PC-9 (cell line): ENCODE data around the gene IST1. TPM values are rescaled to one million over a fixed set of nuclear protein-coding genes. Genes with fewer than 3 reads are reported as not detected.

Experiments
- BruUV-seq: library from RNA; stranded (reverse); fragments of 400-500 nt; replicated peaks from 2 replicates; lab custom pipeline; 2021; lab: Mats Ljungman, UMichigan
- CTCF ChIA-PET: fragments of 300-600 bp; sonication (Branson Sonifier 250); formaldehyde crosslinking; loops from one replicate; lab custom pipeline; 2022; ENCODE audit warnings: antibody characterized with exemption; lab: Charles Lee
- POLR2A ChIA-PET: fragments of 300-600 bp; sonication (Branson Sonifier 250); formaldehyde crosslinking; loops from one replicate; lab custom pipeline; 2022; ENCODE audit warnings: antibody characterized with exemption; ENCODE audit not compliant: unreplicated experiment; lab: Charles Lee
- DNase-seq, 2 experiments: peaks; one replicate each; pipeline versions ENCODE4 v3.0.0 to v3.0.0-alpha.2; 2015 to 2022; ENCODE audit warnings: mixed read lengths in 1 of 2
- H2AFZ ChIP-seq: fragments of 200-600 bp; sonication (generic); 2 replicates; pipeline ENCODE4 v1.8.1; 2017; ENCODE audit warnings: antibody characterized with exemption
- H3F3A ChIP-seq: fragments of 200-600 bp; sonication (generic); 2 replicates; pipeline ENCODE4 v1.8.1; 2017; ENCODE audit warnings: antibody characterized with exemption, mild to moderate bottlenecking, low read depth; ENCODE audit not compliant: insufficient read depth
- H3K27ac ChIP-seq: fragments of 200-600 bp; sonication (generic); 2 replicates; pipeline ENCODE4 v1.6.1; 2016; ENCODE audit warnings: mixed run types
- H3K27me3 ChIP-seq: fragments of 200-600 bp; sonication (generic); 2 replicates; pipeline ENCODE4 v1.6.1; 2016; ENCODE audit warnings: low read depth, mixed run types; ENCODE audit not compliant: insufficient read depth
- H3K36me3 ChIP-seq: fragments of 200-600 bp; sonication (generic); 2 replicates; pipeline ENCODE4 v1.6.1; 2016; ENCODE audit warnings: low read depth, mixed run types
- H3K4me1 ChIP-seq: fragments of 200-600 bp; sonication (generic); replicated peaks from 2 replicates; pipeline ENCODE4 v1.6.1; 2016; ENCODE audit warnings: mixed run types; ENCODE audit not compliant: insufficient read depth
- H3K4me2 ChIP-seq: fragments of 200-600 bp; sonication (generic); 2 replicates; pipeline ENCODE4 v1.6.1; 2017; ENCODE audit warnings: mixed run types
- H3K4me3 ChIP-seq: fragments of 200-600 bp; sonication (generic); 2 replicates; pipeline ENCODE4 v1.6.1; 2016; ENCODE audit warnings: mixed run types
- H3K79me2 ChIP-seq: fragments of 200-600 bp; sonication (generic); 2 replicates; pipeline ENCODE4 v1.6.1; 2017; ENCODE audit warnings: low read depth, mixed run types
- H3K9me2 ChIP-seq: fragments of 200-600 bp; sonication (generic); 2 replicates; pipeline ENCODE4 v1.8.1; 2017; ENCODE audit warnings: mild to moderate bottlenecking; ENCODE audit not compliant: insufficient read depth
- H3K9me3 ChIP-seq: fragments of 200-600 bp; sonication (generic); 2 replicates; pipeline ENCODE4 v1.8.1; 2016; ENCODE audit warnings: low read depth; ENCODE audit not compliant: insufficient read depth
- H4K20me1 ChIP-seq: fragments of 200-600 bp; sonication (generic); 2 replicates; pipeline ENCODE4 v1.8.1; 2017; ENCODE audit not compliant: insufficient read depth
- CTCF ChIP-seq: fragments of 200-600 bp; sonication (generic); conservative IDR thresholded peaks from 2 replicates; pipeline ENCODE4 v1.6.1; 2017; ENCODE audit warnings: mixed run types, antibody characterized with exemption, mild to moderate bottlenecking, moderate library complexity
- EZH2 ChIP-seq: fragments of 200-600 bp; sonication (generic); IDR thresholded peaks from 2 replicates; pipeline ENCODE4 v1.8.0; 2017; ENCODE audit warnings: antibody characterized with exemption, low read depth
- intact Hi-C: fragments of 100-400 bp; cut with micrococcal nuclease; formaldehyde crosslinking; loops from one replicate; pipeline ENCODE4 v1.10.0; 2022; ENCODE audit not compliant: unreplicated experiment
- total RNA-seq: library from RNA; stranded (reverse); gene quantifications from 2 replicates; pipeline ENCODE4 v1.2.3, GENCODE V29; 2021

IST1 gene
- total RNA-seq, 1 experiment from 2014 or later = 177 TPM

DNA sequence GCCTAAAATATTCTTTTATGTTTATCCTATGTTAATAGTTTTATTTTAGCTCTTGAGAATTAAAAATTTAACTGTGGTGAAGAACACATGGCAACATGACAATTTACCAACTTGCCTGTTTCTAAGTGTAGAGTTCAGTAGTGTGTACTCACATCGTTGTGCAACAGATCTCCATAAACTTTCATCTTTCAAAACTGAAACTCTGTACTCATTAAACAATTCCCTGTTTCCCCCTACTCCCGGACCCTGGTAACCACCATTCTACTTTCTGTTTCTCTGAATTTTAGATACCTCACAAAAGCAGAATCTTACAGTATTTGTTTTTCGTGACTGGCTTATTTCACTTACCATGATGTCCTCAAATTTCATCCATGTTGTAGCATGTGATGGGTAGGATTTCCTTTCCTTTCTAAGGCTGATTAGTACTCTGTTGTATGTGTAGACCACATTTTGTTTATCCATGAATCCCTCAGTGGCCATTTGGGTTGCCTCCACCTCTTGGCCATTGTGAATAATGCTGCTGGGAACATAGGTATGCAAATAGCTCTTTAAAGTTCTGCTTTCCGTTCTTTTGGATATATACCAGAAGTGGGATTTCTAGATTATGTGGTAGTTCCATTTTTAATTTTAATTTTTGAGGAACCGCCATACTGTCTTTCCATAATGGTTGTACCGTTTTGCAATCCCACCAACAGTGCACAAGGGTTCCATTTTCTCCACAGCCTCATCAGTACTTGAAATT is 17.4 kb downstream of the IST1 start:
- no peak for TF ChIP-seq EZH2
- no peak for TF ChIP-seq CTCF
- H3K36me3 ChIP-seq = peaks cover 23% of the 10 kb centered on the region
- ChIA-PET POLR2A (no interaction called here), CTCF (interaction anchor here (0.7 kb wide), 1 partner anchor 12 kb away, joined by 3 read pairs; no protein-coding TSS in a partner anchor)
- no TSS peak for BruUV-seq
- H3K9me3 ChIP-seq = no peaks in the 10 kb centered on the region
- H3K27me3 ChIP-seq = no peaks in the 10 kb centered on the region
- H3K4me1 ChIP-seq = no peaks in the 10 kb centered on the region
- H3K4me3 ChIP-seq = no peak overlapping the region
- no peak overlapping the region for H2AFZ ChIP-seq
- no peak overlapping the region for H3K27ac ChIP-seq
- no peak overlapping the region for H3K4me2 ChIP-seq
- intact Hi-C loops = no loop called here
- peaks cover 99% of the 10 kb centered on the region for H4K20me1 ChIP-seq
- no peak for DNase-seq
- H3K9me2 ChIP-seq = no peaks in the 10 kb centered on the region
- H3F3A ChIP-seq = peaks cover 12% of the 10 kb centered on the region; the same call in 1 of the 2 replicates
- peaks cover 100% of the 10 kb centered on the region for H3K79me2 ChIP-seq

GRCh38 chr16:71914802-71915201 is 19.5 kb downstream of the IST1 start:
- H3K36me3 ChIP-seq = peaks cover 42% of the 10 kb centered on the region
- no TSS peak for BruUV-seq

DNA sequence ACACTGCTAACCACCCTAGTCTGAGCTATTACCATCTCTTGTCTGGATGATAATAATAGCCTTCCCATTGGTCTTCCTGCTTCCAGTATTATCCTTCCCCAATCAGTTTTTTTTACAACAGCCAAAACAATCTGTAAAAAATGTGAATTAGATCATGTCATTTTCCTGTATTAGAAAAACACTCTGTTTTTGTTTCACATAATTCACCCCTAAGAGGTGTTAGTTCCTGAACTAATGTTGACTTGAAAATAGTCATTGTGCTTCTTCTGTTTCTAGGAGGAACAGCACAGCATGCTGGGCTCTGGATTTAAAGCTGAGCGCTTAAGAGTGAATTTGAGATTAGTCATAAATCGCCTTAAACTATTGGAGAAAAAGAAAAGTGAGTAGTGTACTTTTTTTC is 20.0 kb downstream of the IST1 start:
- H3K27ac ChIP-seq = no peak overlapping the region
- H3K79me2 ChIP-seq = peaks cover 93% of the 10 kb centered on the region
- intact Hi-C loops = no loop called here
- H3K4me2 ChIP-seq = no peak overlapping the region
- H3F3A ChIP-seq = peaks cover 16% of the 10 kb centered on the region; the same call in 1 of the 2 replicates
- DNase-seq = no peak
- CTCF ChIA-PET = no interaction called here
- POLR2A ChIA-PET = no interaction called here
- H4K20me1 ChIP-seq = peaks cover 78% of the 10 kb centered on the region
- no TSS peak for BruUV-seq
- H2AFZ ChIP-seq = no peak overlapping the region
- peaks cover 7% of the 10 kb centered on the region; the same call in 1 of the 2 replicates for H3K9me3 ChIP-seq
- no peaks in the 10 kb centered on the region for H3K4me1 ChIP-seq
- H3K4me3 ChIP-seq = no peak overlapping the region
- TF ChIP-seq EZH2 = no peak
- no peak for TF ChIP-seq CTCF
- peaks cover 47% of the 10 kb centered on the region for H3K36me3 ChIP-seq
- H3K9me2 ChIP-seq = no peaks in the 10 kb centered on the region
- H3K27me3 ChIP-seq = no peaks in the 10 kb centered on the region

More at GRCh38 chr16:71914802-71915201, 19.5 kb downstream of the IST1 start:
- peaks cover 84% of the 10 kb centered on the region for H4K20me1 ChIP-seq
- peaks cover 16% of the 10 kb centered on the region; the same call in 1 of the 2 replicates for H3F3A ChIP-seq
- TF ChIP-seq CTCF (no peak), EZH2 (no peak)
- peaks cover 7% of the 10 kb centered on the region; the same call in 1 of the 2 replicates for H3K9me3 ChIP-seq
- DNase-seq = no peak
- intact Hi-C loops = no loop called here
- no peak overlapping the region for H3K4me3 ChIP-seq
- no peak overlapping the region for H2AFZ ChIP-seq
- H3K27me3 ChIP-seq = no peaks in the 10 kb centered on the region
- CTCF ChIA-PET = no interaction called here
- no peaks in the 10 kb centered on the region for H3K9me2 ChIP-seq
- POLR2A ChIA-PET = no interaction called here
- H3K79me2 ChIP-seq = peaks cover 95% of the 10 kb centered on the region
- no peaks in the 10 kb centered on the region for H3K4me1 ChIP-seq
- no peak overlapping the region for H3K27ac ChIP-seq
- no peak overlapping the region for H3K4me2 ChIP-seq
